ENCODE measurements around the gene CR1L. TPM values are rescaled to one million over a fixed set of nuclear protein-coding genes. Genes with fewer than 3 reads are reported as not detected.
"Not testable (repeated sequence)": the region's sequence is repeated elsewhere in the genome, so short reads cannot be mapped to it uniquely, and the experiment has no call there.

Gene CR1L
- not detected in 2 replicates for total RNA-seq (2014; rRNA removed; shearing (Covaris generic))

GRCh38 chr1:207644852-207645634 is at the start of gene CR1L:
TSS of gene CR1L (plus strand) at chr1:207645133. CDS start at chr1:207645234, 101 bp downstream.
- in situ Hi-C loops (cut with HindIII; ENCODE audit: low sequenced_read_pairs) = no loop called here
- peak; percentile 36 for DNase-seq (ENCODE audit: low spot score)

GRCh38 chr1:207603777-207604176 is 41.2 kb upstream of the CR1L start:
- DNase-seq (ENCODE audit: low spot score) = no peak
- in situ Hi-C loops (cut with HindIII; ENCODE audit: low sequenced_read_pairs) = no loop called here

GRCh38 chr1:207605444-207606361 is 39.2 kb upstream of the CR1L start:
- in situ Hi-C loops (cut with HindIII; ENCODE audit: low sequenced_read_pairs) = no loop called here
- DNase-seq (ENCODE audit: low spot score) = no peak

- in situ Hi-C loops (cut with HindIII; ENCODE audit: low sequenced_read_pairs) = no loop called here
- DNase-seq (ENCODE audit: low spot score) = no peak
These were observed 38.6 kb upstream of the CR1L start for GRCh38 chr1:207606362-207606755.

GRCh38 chr1:207612762-207613161 is 32.2 kb upstream of the CR1L start:
- no peak for DNase-seq (ENCODE audit: low spot score)
- in situ Hi-C loops (cut with HindIII; ENCODE audit: low sequenced_read_pairs) = no loop called here

GRCh38 chr1:207619871-207620542 is 24.9 kb upstream of the CR1L start:
- DNase-seq (ENCODE audit: low spot score) = peak; percentile 11
- in situ Hi-C loops (cut with HindIII; ENCODE audit: low sequenced_read_pairs) = no loop called here

- no peak for DNase-seq (ENCODE audit: low spot score)
- in situ Hi-C loops (cut with HindIII; ENCODE audit: low sequenced_read_pairs) = no loop called here
These were observed 24.4 kb upstream of the CR1L start for GRCh38 chr1:207620543-207620893.

GRCh38 chr1:207625504-207626071 is 19.3 kb upstream of the CR1L start:
- DNase-seq (ENCODE audit: low spot score); in situ Hi-C loops (cut with HindIII; ENCODE audit: low sequenced_read_pairs): not testable (repeated sequence)

GRCh38 chr1:207626972-207627337 is 18.0 kb upstream of the CR1L start:
- in situ Hi-C loops (cut with HindIII; ENCODE audit: low sequenced_read_pairs) = no loop called here
- DNase-seq (ENCODE audit: low spot score) = no peak

- no peak for DNase-seq (ENCODE audit: low spot score)
- in situ Hi-C loops (cut with HindIII; ENCODE audit: low sequenced_read_pairs) = no loop called here
These were observed 17.4 kb upstream of the CR1L start for GRCh38 chr1:207627496-207627895.

DNA sequence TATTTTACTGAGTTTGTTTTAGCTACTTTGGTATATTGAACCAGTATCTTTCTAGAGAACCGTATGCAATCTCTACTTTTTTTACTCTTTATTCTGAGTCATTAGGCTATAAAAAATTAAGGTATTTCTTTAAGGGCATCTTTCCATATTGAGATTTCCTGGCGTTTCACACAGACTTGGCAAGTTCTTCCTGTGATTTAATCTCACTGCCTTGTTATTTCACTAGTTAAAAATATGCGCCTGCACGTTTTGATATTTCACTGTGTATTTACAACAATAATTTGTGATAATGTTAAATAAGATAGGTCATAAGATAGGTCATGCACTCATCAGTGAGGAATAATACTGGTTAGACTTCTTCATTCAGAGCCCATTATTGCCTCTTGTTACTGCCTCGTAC is 16.2 kb upstream of the CR1L start:
- in situ Hi-C loops (cut with HindIII; ENCODE audit: low sequenced_read_pairs) = no loop called here
- DNase-seq (ENCODE audit: low spot score) = peak; percentile 4

GRCh38 chr1:207631137-207631536 is 13.8 kb upstream of the CR1L start:
- DNase-seq (ENCODE audit: low spot score) = no peak
- in situ Hi-C loops (cut with HindIII; ENCODE audit: low sequenced_read_pairs) = no loop called here

DNA sequence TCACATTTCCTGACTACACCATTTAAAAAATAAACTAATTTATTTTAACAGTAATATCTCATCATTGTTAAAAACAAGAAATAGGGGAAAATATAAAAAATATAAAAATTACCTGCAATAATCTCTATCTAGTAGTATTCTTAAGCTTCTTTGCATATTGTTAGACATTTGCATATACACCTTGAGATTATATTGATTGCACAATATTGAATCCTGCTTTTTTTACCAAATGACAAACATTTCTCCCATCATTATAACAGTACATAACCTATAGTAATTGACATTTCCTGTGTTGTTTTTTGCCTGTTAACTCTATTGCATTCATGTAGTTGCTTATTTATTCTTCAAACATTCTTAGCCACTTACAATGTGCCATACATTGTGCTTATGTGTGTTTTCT is 11.7 kb upstream of the CR1L start:
- in situ Hi-C loops (cut with HindIII; ENCODE audit: low sequenced_read_pairs) = no loop called here
- DNase-seq (ENCODE audit: low spot score) = no peak

DNA sequence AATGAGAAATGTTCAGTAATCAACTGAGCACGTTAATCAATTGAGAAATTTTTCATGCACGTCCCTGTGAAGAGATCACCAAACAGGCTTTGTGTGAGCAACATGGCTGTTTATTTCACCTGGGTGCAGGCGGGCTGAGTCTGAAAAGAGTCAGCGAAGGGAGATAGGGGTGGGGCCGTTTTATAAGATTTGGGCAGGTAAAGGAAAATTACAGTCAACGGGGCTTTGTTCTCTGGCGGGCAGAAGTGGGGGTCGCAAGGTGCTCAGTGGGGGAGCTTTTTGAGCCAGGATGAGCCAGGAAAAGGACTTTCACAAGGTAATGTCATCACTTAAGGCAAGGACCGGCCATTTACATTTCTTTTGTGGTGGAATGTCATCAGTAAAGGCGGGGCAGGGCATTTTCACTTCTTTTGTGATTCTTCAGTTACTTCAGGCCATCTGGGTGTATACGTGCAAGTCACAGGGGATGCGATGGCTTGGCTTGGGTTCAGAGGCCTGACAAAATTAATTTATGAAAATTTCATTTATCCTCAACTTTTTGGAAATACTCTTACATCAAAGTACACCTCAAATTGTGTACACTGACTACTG is 11.1 kb upstream of the CR1L start:
- in situ Hi-C loops (cut with HindIII; ENCODE audit: low sequenced_read_pairs); DNase-seq (ENCODE audit: low spot score): not testable (repeated sequence)

DNA sequence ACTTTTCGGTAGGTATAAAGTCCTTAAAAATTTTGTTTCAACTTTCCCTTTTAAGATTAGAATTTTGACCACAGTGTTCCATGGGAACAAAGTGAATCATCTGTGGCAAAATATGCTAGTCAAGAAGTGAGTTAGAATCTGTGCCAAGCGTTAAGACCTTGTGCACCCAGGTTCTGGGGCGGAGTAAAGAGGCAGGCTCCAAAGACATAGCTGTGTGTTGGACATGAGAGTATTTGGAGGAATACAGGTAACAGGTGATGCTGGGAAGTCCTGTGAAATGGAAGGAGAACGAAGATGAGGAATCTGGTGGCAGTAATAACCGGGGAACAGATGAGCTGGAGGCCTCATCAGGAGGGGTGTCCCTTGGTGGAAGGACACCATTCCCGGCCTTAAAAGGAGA is 10.6 kb upstream of the CR1L start:
- DNase-seq (ENCODE audit: low spot score); in situ Hi-C loops (cut with HindIII; ENCODE audit: low sequenced_read_pairs): not testable (repeated sequence)

DNA sequence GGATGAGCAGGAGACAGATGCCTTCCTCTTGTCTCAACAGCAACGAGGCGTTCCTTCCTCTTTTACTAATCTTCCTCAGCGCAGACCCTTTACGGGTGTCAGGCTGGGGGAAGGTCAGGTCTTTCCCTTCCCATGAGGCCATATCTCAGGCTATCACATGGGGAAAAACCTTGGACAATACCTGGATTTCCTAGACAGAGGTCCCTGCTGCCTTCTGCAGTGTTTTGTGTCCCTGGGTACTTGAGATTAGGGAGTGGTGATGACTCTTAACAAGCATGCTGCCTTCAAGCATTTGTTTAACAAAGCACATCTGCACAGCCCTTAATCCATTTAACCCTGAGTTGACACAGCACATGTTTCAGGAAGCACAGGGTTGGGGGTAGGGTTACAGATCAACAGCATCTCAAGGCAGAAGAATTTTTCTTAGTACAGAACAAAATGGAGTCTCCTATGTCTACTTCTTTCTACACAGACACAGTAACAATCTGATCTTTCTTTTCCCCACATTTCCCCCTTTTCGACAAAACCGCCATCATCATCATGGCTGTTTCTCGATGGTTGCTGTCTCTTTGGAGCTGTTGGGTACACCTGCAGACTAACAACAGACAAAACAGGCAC is 9.3 kb upstream of the CR1L start:
- DNase-seq (ENCODE audit: low spot score); in situ Hi-C loops (cut with HindIII; ENCODE audit: low sequenced_read_pairs): not testable (repeated sequence)

DNA sequence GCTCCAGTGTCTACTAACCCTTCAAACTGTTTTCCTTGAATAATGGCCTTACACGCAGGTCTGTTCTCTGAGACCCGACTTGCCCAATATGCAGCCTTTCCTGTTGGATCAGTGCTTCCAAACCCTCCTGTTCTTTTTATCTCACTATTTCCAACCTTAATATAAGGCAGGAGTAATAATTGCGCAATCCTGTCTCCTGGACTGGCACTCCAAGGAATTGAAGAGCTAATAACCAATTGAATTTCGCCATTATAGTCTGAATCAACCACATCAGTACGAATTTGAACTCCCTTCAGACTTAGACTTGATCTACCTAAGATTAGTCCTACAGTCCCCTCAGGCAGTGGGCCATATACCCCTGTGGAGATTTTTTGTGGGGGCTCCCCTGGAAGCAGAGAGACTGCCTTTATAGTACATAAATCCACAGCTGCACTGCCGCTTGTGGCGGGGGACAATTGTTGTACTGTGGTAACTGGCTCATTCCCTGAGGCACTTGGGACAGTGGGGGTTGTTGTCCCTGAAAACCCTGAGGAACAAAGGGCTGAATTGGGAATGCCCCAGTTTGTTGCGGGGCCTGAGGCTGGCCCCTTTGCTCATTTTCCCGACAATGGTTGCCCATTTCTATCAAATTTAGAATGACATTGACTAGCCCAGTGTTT is 6.3 kb upstream of the CR1L start:
- in situ Hi-C loops (cut with HindIII; ENCODE audit: low sequenced_read_pairs); DNase-seq (ENCODE audit: low spot score): not testable (repeated sequence)

DNA sequence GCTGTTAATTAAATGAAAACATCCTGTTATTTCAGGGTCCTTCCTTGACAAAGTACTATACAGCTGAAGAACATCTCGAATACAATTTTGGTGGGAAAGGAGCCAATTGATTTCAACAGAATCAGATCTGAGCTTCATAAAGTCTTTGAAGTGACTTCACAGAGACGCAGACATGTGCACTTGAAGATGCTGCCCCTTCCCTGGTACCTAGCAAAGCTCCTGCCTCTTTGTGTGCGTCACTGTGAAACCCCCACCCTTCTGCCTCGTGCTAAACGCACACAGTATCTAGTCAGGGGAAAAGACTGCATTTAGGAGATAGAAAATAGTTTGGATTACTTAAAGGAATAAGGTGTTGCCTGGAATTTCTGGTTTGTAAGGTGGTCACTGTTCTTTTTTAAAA is 5.6 kb upstream of the CR1L start:
- not testable (repeated sequence) for DNase-seq (ENCODE audit: low spot score)

More for the DNA sequence above, 5.6 kb upstream of the CR1L start:
- in situ Hi-C loops (cut with HindIII; ENCODE audit: low sequenced_read_pairs) = not testable (repeated sequence)

Measured in G401 (cell line).